Mammary epithelial cell (primary cell): ENCODE results near the gene GPX3.

Experiments
- EZH2 ChIP-seq: IDR thresholded peaks from 2 replicates; pipeline ENCODE4 v1.6.1; 2012; ENCODE audit warnings: low read length, inconsistent platforms, borderline replicate concordance
- TF ChIP-seq, protein P1 (sequence below), 2 donors: IDR thresholded peaks in 1 of 2; conservative IDR thresholded peaks in 1 of 2; 2 replicates each; pipeline ENCODE4 v1.5.1; 2011 to 2012; ENCODE audit warnings: inconsistent platforms in 2 of 2, low read length in 2 of 2, mild to moderate bottlenecking in 2 of 2, control low read depth in 1 of 2, low read depth in 1 of 2; ENCODE audit not compliant: insufficient read depth in 1 of 2; ENCODE audit errors: extremely low read depth in 1 of 2

DNA sequence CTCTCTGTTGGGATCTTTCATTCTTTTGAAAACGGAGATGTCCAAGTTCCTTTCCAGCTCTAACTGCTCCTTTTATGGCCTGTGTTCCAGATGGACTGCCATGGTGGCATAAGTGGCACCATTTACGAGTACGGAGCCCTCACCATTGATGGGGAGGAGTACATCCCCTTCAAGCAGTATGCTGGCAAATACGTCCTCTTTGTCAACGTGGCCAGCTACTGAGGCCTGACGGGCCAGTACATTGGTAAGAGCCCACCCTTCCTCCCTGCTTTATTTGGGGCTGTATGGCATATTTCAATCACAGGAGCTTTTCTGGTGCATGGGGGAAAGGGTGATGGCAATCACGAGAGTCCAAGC lies 4.8 kb downstream of the GPX3 start:
- TF ChIP-seq, protein P1, sequence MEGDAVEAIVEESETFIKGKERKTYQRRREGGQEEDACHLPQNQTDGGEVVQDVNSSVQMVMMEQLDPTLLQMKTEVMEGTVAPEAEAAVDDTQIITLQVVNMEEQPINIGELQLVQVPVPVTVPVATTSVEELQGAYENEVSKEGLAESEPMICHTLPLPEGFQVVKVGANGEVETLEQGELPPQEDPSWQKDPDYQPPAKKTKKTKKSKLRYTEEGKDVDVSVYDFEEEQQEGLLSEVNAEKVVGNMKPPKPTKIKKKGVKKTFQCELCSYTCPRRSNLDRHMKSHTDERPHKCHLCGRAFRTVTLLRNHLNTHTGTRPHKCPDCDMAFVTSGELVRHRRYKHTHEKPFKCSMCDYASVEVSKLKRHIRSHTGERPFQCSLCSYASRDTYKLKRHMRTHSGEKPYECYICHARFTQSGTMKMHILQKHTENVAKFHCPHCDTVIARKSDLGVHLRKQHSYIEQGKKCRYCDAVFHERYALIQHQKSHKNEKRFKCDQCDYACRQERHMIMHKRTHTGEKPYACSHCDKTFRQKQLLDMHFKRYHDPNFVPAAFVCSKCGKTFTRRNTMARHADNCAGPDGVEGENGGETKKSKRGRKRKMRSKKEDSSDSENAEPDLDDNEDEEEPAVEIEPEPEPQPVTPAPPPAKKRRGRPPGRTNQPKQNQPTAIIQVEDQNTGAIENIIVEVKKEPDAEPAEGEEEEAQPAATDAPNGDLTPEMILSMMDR (conservative IDR thresholded peaks at IDR 0.05 in 1 of 2, IDR thresholded peaks at IDR 0.05 in 1 of 2; ENCODE audit: extremely low read depth in 1 of 2, insufficient read depth in 1 of 2, low read depth in 1 of 2, low read length in 2 of 2): no peak
- TF ChIP-seq EZH2: no peak
